Caco-2 (cell line): ENCODE measurements around the gene MBOAT1. TPM values are rescaled to one million over a fixed set of nuclear protein-coding genes. Genes with fewer than 3 reads are reported as not detected.

Experiments used
- BruUV-seq: library from RNA; stranded (reverse); fragments of 400-500 nt; replicated peaks from 2 replicates; lab custom pipeline; 2021; lab: Mats Ljungman, UMichigan
- CTCF ChIA-PET: fragments of 300-600 bp; sonication (Branson Sonifier 250); formaldehyde crosslinking; loops from one replicate; lab custom pipeline; 2022; ENCODE audit warnings: antibody characterized with exemption; lab: Charles Lee
- POLR2A ChIA-PET: fragments of 300-600 bp; sonication (Branson Sonifier 250); formaldehyde crosslinking; loops from one replicate; lab custom pipeline; 2022; ENCODE audit warnings: antibody characterized with exemption; lab: Charles Lee
- DNase-seq, 2 experiments: peaks; one replicate each; pipeline versions ENCODE4 v3.0.0 to v3.0.0-alpha.2; 2020 to 2022
- H3K27me3 ChIP-seq: replicated peaks from 2 replicates; pipeline ENCODE4 v1.6.0; 2011; ENCODE audit warnings: low read length; ENCODE audit not compliant: control insufficient read depth, insufficient read depth
- H3K36me3 ChIP-seq: 2 replicates; pipeline ENCODE4 v1.5.1; 2011; ENCODE audit warnings: low read length; ENCODE audit not compliant: control insufficient read depth, insufficient read depth
- H3K4me1 ChIP-seq: fragments of 250-450 bp; sonication (Bioruptor Pico); 2 replicates; pipeline ENCODE4 v1.5.1; 2020; ENCODE audit warnings: mild to moderate bottlenecking
- H3K4me3 ChIP-seq: 2 replicates; pipeline ENCODE4 v1.5.1; 2011; ENCODE audit warnings: low read depth, mild to moderate bottlenecking, control low read depth, low read length
- H3K9me3 ChIP-seq: fragments of 250-450 bp; sonication (Bioruptor Pico); 2 replicates; pipeline ENCODE4 v1.5.1; 2020; ENCODE audit warnings: mild to moderate bottlenecking, moderate library complexity
- H3K27ac Mint-ChIP-seq: one replicate; pipeline ENCODE4 v1.8.0; 2022; ENCODE audit warnings: mixed read lengths; ENCODE audit not compliant: unreplicated experiment
- H3K27me3 Mint-ChIP-seq: one replicate; pipeline ENCODE4 v1.8.0; 2022; ENCODE audit warnings: mixed read lengths; ENCODE audit not compliant: insufficient read depth, unreplicated experiment
- H3K36me3 Mint-ChIP-seq: one replicate; pipeline ENCODE4 v1.8.0; 2022; ENCODE audit warnings: mild to moderate bottlenecking, mixed read lengths; ENCODE audit not compliant: insufficient read depth, unreplicated experiment
- H3K4me1 Mint-ChIP-seq: one replicate; pipeline ENCODE4 v1.8.0; 2022; ENCODE audit warnings: low read depth, mixed read lengths; ENCODE audit not compliant: unreplicated experiment
- H3K4me3 Mint-ChIP-seq: one replicate; pipeline ENCODE4 v1.8.0; 2022; ENCODE audit warnings: mild to moderate bottlenecking, moderate library complexity, mixed read lengths; ENCODE audit not compliant: unreplicated experiment
- H3K9me3 Mint-ChIP-seq: one replicate; pipeline ENCODE4 v1.8.0; 2022; ENCODE audit warnings: mixed read lengths; ENCODE audit not compliant: unreplicated experiment
- CTCF ChIP-seq, 2 experiments: fragments of 200-600 bp in 1 of 2; IDR thresholded peaks; 1 replicate in 1 of 2; 2 replicates in 1 of 2; pipeline versions ENCODE4 v1.5.1 to v1.8.0; 2011 to 2022; ENCODE audit warnings: antibody characterized with exemption in 1 of 2, control low read depth in 1 of 2, inconsistent platforms in 1 of 2, low read depth in 1 of 2, low read length in 1 of 2, mild to moderate bottlenecking in 1 of 2, moderate library complexity in 1 of 2; ENCODE audit not compliant: insufficient read depth in 1 of 2, severe bottlenecking in 1 of 2, unreplicated experiment in 1 of 2
- intact Hi-C: fragments of 100-400 bp; cut with micrococcal nuclease; formaldehyde crosslinking; loops from one replicate; pipeline ENCODE4 v1.10.0; 2022; ENCODE audit not compliant: unreplicated experiment
- total RNA-seq: library from RNA; stranded (reverse); gene quantifications from 2 replicates; pipeline ENCODE4 v1.2.3, GENCODE V29; 2022

Gene MBOAT1
- total RNA-seq, 1 experiment from 2014 or later: 7.3 TPM

- ChIA-PET POLR2A (no interaction called here), CTCF (interaction anchor here (1.1 to 2.2 kb wide), 2 partner anchors 8 to 160 kb away, joined by 3 to 9 read pairs; no protein-coding TSS in a partner anchor)
- no peak for TF ChIP-seq CTCF (IDR thresholded peaks at IDR 0.05; ENCODE audit: insufficient read depth in 1 of 2, low read depth in 1 of 2, low read length in 1 of 2, severe bottlenecking in 1 of 2, unreplicated experiment in 1 of 2)
- Mint-ChIP-seq H3K36me3 (no peaks in the 10 kb centered on the region), H3K9me3 (no peaks in the 10 kb centered on the region), H3K4me1 (peaks cover 21% of the 10 kb centered on the region), H3K27me3 (no peaks in the 10 kb centered on the region), H3K4me3 (no peak overlapping the region), H3K27ac (no peak overlapping the region)
- no TSS peak for BruUV-seq
- DNase-seq: no peak
- Histone ChIP-seq H3K9me3 (no peaks in the 10 kb centered on the region), H3K27me3 (no peaks in the 10 kb centered on the region), H3K4me3 (no peak overlapping the region), H3K4me1 (peaks cover 18% of the 10 kb centered on the region), H3K36me3 (peaks cover 1% of the 10 kb centered on the region; the same call in 1 of the 2 replicates)
- intact Hi-C loops: no loop called here
Measured at GRCh38 chr6:20118892-20119291, 93.4 kb downstream of the MBOAT1 start.

GRCh38 chr6:20117474-20117873, 94.8 kb downstream of the MBOAT1 start:
- Mint-ChIP-seq H3K27ac (peak overlapping the region; percentile 58), H3K36me3 (no peaks in the 10 kb centered on the region), H3K4me3 (peak overlapping the region; percentile 23), H3K4me1 (peaks cover 21% of the 10 kb centered on the region), H3K9me3 (no peaks in the 10 kb centered on the region), H3K27me3 (no peaks in the 10 kb centered on the region)
- Histone ChIP-seq H3K27me3 (no peaks in the 10 kb centered on the region), H3K4me3 (no peak overlapping the region), H3K9me3 (no peaks in the 10 kb centered on the region), H3K4me1 (peaks cover 18% of the 10 kb centered on the region), H3K36me3 (peaks cover 1% of the 10 kb centered on the region; the same call in 1 of the 2 replicates)
- ChIA-PET CTCF (interaction anchor here (2.2 kb wide), 1 partner anchor 9 kb away, joined by 9 read pairs; no protein-coding TSS in a partner anchor), POLR2A (no interaction called here)
- no TSS peak for BruUV-seq
- TF ChIP-seq CTCF (IDR thresholded peaks at IDR 0.05; ENCODE audit: insufficient read depth in 1 of 2, low read depth in 1 of 2, low read length in 1 of 2, severe bottlenecking in 1 of 2, unreplicated experiment in 1 of 2): no peak
- intact Hi-C loops: loop anchor here (1.0 kb wide), 1 partner anchor 9 kb away; no protein-coding TSS in a partner anchor
- peak; percentile 67 to 75 for DNase-seq

GRCh38 chr6:20116792-20117191, 95.5 kb downstream of the MBOAT1 start:
- H3K27me3 ChIP-seq: no peaks in the 10 kb centered on the region
- Mint-ChIP-seq H3K4me1 (peaks cover 21% of the 10 kb centered on the region), H3K9me3 (no peaks in the 10 kb centered on the region), H3K27me3 (no peaks in the 10 kb centered on the region), H3K4me3 (no peak overlapping the region), H3K36me3 (no peaks in the 10 kb centered on the region), H3K27ac (peak overlapping the region; percentile 58)
- H3K4me3 ChIP-seq: no peak overlapping the region
- peaks cover 1% of the 10 kb centered on the region; the same call in 1 of the 2 replicates for H3K36me3 ChIP-seq
- ChIA-PET CTCF (no interaction called here), POLR2A (no interaction called here)
- intact Hi-C loops: loop anchor here (1.0 kb wide), 1 partner anchor 10 kb away; no protein-coding TSS in a partner anchor
- BruUV-seq: no TSS peak
- peaks cover 18% of the 10 kb centered on the region for H3K4me1 ChIP-seq
- H3K9me3 ChIP-seq: no peaks in the 10 kb centered on the region
- no peak for TF ChIP-seq CTCF (IDR thresholded peaks at IDR 0.05; ENCODE audit: insufficient read depth in 1 of 2, low read depth in 1 of 2, low read length in 1 of 2, severe bottlenecking in 1 of 2, unreplicated experiment in 1 of 2)
- no peak for DNase-seq
